GM21786 (cell line): ENCODE data around the gene GLG1.
A peak's percentile ranks its signal among the peaks of the same experiment; 100 is the strongest.
"Not testable (repeated sequence)": the region's sequence is repeated elsewhere in the genome, so short reads cannot be mapped to it uniquely, and the experiment has no call there.

ENCODE experiments used
- ATAC-seq: cut with Tn5 transposase; IDR thresholded peaks from one replicate; pipeline ENCODE4 v1.9.1; 2021; ENCODE audit not compliant: unreplicated experiment

GLG1 gene

GRCh38 chr16:74413485-74413884 lies 193.4 kb downstream of the GLG1 start:
- not testable (repeated sequence) for ATAC-seq

DNA sequence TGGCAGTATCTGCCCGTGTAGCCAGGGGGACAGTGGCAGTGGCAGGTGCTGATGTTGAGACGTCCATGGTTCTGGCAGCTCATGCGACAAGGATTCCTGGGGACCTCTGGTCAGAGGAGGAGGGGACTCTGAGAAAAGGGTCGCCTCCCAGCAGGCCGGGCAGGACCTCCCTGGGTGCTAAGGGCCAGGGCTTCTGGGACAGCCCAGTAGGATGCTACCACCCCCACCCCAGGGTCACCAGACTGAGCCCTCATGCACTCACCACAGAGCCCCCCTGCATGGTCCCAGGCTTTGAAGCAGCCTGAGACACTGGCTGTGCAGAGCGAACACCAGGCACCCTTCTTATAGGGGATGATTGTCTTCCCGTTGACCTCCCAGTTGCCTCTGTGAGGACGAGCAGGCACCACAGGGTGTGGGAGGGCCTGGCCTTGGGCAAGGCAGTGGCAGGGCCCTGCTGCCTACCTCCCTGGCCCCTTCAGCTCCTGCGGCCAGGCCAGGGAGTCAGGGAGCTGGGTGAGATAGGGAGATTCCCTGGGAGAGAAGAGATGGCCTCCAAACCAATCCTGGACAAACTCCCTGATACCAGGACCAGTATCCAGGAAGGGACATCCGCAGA lies 194.0 kb downstream of the GLG1 start:
- ATAC-seq: not testable (repeated sequence)

- ATAC-seq: not testable (repeated sequence)
Measured at GRCh38 chr16:74412138-74412774, 194.7 kb downstream of the GLG1 start.

DNA sequence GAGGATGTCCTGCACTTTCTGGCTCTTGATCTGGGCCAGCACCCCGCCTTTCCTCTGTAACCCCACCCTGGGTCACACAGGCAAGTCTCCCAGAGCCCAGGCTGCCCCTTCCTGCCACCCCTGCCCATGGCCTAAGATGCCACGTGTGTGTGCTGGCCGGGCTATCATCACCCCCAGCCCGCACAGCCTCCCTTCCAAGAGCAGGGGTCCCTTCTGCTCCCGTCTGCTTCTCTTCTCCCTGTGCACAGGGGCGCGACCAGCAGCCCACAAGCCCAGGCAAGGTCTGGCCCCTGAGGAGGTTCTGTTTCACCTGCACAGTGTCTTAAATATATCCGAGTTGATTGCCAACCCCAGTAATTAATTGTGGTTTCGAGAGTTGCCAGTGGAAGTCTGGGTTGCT lies 195.9 kb downstream of the GLG1 start:
- ATAC-seq: not testable (repeated sequence)

GRCh38 chr16:74410057-74410957 lies 196.6 kb downstream of the GLG1 start:
- ATAC-seq: not testable (repeated sequence)

GRCh38 chr16:74409185-74409981 lies 197.5 kb downstream of the GLG1 start:
- ATAC-seq: not testable (repeated sequence)

GRCh38 chr16:74407362-74407705 lies 199.6 kb downstream of the GLG1 start:
- ATAC-seq: not testable (repeated sequence)

DNA sequence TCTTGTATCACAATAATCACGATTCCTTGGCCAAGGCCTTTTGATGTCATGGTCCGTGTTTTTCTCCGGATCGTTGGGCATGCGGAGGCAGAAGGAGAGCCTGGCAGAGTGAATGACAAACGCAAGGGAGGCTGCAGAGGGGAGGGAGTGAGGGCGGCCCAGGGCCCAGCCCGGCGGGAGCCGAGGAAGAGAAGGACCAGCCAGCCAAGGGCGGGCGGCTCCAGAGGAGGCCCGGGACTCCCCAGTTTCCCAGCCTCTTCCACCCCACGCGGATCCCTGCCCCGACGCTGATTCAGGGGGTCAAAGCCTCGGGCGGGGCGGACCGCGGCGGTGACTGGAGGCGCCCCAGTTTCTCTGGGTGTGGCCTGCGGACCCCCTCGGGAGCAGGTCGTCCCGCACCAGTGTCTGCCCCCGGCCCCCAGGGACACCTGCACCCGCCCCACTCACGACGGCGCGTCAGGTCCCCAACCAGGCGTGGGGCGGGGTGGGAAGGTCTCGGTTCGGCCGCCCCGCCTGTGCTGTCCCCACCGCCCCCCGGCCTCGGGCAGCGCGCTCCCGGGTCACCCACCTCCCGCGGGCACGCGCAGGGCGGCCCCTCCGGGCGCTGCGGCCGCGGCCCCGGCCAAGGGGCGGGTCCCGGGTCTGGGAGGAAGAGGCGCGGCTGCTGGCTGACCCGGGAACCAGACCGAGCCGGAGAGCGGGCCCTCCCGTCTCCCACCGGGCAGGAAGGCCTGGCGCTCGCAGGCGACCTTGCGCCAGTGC lies 200.1 kb downstream of the GLG1 start:
- ATAC-seq: peak; percentile 41

DNA sequence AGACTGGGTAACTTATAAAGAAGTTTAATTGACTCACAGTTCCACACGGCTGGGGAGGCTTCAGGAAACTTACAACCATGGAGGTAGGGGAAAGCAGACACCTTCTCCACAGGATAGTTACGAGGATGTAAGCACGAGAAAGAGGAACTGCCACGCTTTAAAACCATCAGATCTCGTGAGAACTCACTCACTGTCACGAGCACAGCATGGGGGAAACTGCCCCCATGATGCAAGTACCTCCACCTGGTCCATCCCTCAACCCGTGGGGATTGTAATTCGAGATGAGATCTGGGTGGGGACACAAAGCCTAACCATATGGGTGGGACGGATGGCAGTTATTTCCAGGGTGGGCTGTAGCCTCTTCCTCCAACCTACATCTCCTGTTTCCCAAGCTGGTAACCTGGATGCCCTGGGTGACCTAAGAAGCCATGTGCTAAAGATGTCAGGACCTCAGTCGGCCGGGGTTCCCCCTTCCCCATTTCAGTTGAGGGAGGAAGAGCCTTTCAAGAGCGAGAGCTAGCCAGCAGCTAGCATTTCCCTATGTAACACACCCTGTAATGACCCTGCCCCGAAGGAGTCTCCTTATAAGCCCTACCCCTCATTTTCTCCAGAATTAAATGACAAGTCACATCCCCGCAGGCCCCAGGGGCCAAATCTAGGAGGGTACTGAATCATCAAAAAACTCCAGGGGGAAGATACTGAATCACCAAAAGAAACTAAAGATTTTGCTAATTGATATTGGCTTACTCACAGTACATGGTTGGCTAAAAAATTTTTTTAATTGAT lies 202.6 kb downstream of the GLG1 start:
- not testable (repeated sequence) for ATAC-seq

DNA sequence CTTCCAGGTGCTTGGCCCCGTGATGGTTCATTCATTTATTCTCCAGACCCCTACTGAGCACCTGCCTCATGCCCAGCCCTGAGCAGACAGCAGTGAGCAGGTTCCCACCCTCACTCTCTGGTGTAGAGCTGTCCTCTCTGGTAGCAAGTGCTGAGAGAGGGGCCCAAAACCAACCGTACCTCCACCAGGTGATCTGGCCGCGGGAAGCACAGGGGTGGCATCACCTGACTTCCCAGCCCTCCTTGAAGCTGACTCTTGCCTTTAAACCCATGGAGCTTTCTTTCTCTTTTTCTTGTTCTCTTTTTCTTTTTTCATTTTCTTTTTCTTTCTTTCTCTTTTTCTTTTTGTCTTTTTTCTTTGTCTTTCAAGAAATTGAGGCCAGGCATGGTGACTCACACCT lies 206.7 kb downstream of the GLG1 start:
- not testable (repeated sequence) for ATAC-seq

GRCh38 chr16:74398212-74398895 lies 208.6 kb downstream of the GLG1 start:
- ATAC-seq: not testable (repeated sequence)
